T-helper 9 cell (primary cell): ENCODE data around the gene SCN4B.

Experiments
- DNase-seq: peaks from one replicate; pipeline ENCODE4 v3.0.0-alpha.2; 2020

The SCN4B gene

DNA sequence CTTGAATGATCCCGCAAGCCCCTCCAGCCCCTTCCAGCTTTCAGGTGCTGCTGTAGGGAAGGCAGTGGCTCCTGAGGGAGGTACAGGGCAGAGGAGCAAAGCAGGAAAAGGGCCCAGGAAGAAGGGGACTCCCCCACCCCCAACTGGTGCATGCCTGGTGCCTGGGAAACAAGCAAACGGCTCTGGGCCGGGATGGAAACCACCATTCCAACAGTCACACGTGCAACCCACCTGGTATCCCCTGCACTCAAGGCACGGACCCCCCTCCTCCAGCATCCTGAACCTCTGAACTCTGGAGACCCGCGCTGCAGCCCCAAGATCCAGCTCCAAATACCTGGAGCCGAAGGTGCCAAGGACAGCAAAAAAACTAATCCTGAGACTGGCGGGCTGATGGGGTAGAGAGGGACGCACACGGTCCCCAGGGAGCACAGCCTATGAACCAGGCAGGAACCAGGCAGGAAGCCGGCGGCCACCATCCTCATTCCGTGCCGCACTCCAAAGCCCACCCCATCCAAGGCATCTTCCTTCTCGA lies 537 bp downstream of the SCN4B start:
- no peak for DNase-seq

DNA sequence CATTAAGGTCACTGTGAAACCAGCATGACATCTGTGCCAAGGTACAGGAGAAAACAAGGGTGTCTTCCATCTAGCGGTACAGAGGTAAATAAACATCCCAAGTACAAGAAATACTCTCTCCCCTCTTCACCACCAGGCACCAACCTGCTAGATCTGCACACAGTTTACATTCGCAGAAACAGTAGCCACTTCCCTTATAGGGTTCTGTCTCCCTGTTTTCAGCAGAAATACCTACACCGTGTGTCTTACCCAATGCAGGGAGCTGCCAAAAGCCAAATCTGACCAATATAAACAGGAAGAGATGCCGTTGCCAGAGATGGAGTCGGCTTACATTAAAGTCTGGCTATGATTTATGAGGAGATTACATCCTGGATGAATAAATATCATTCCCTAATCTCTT lies 1.2 kb downstream of the SCN4B start:
- no peak for DNase-seq

DNA sequence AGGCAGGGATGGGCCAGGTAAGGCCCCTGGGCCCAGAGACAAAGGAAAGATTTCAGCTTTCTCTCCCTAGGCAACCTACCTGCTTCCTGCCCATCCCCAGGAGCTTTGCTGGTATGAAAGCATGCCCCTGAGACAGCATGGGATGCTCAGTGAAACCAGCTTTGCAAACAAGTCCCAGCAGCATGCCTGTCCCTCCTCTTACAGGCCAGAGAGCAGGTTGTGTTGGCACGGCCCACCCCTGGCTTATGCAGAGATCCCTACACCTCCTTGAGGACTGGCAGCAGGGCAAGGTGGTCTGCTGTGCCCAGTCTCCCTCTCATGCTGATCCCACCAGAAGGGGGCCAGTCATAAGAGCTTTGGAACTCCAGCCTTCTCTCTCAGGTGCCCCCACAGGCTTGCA lies 3.1 kb downstream of the SCN4B start:
- no peak for DNase-seq

DNA sequence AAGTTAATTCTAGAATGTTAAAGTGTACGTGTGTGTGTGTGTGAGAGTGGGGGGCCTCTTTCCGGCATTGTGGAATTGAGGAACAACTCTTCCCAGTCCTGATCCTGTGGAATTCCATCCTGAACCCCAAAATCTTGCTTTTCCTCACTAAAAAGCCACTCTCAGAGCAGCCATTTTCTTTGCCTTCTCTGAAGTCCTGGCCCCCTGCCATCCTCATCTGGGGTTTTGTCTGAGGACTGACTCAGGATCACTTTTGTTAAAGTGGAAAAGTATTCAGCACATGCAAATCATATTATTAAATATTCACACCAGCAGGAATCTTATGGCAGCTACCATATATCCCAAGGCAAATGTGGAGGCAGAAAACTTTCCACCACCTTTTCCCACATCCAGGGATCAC lies 3.8 kb downstream of the SCN4B start:
- DNase-seq: no peak

DNA sequence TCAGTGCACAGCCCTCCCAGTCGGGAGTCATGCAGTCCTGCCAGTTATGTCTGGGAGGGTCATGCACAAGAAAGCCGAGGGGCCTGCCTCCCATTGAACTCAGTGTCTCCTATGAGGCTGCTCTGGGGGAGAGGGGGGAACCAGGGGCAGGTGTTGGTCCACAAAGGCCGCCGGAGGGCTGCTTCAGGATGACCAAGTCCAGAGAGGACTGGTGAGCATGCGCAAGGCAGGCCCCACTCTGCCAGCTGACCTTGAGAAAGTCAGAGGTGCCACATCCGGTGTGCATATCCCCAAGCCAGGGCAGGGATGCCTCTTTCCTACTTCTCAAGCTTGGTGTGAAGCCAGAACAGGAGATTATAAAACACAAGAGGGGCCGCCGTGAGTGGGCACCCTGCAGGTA lies 4.4 kb downstream of the SCN4B start:
- DNase-seq: no peak

DNA sequence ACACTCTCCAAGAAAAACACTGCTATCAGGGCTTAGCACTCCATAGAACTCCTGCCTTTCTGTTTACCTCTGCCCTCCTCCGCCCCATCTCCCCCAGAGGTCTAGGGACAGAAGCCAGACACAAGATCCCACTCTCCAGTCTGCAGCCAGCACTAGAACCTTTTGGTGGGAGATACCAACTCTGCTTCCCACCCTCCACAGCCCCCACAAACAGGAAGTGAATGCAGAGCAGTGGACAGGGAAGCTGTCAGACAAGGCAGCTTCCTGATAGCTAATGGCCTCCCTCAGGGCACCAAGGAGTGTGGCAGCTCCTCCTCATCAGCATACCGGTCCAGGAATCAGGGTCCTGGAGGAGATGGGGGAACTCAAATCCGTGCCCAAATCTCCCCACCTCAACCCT lies 5.1 kb downstream of the SCN4B start:
- no peak for DNase-seq

DNA sequence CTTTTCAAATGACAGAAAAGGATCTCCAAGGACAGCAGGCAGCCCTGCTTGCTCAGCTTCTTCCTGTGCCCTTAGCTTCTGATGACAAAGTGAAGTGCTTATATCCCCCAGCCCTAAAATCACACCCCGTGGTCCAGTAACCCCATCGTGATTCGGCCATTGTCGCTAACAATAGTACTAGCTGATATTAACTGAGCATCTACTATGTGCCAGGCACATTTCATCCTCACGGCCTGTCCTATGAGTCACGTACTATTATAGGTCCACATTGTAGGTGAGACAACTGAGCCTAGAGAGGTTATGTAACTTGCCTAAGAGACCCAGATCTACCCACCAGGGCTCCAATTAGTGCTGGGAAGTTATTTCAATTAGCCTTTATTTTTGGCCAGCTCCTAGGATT lies 6.1 kb downstream of the SCN4B start:
- DNase-seq: no peak

DNA sequence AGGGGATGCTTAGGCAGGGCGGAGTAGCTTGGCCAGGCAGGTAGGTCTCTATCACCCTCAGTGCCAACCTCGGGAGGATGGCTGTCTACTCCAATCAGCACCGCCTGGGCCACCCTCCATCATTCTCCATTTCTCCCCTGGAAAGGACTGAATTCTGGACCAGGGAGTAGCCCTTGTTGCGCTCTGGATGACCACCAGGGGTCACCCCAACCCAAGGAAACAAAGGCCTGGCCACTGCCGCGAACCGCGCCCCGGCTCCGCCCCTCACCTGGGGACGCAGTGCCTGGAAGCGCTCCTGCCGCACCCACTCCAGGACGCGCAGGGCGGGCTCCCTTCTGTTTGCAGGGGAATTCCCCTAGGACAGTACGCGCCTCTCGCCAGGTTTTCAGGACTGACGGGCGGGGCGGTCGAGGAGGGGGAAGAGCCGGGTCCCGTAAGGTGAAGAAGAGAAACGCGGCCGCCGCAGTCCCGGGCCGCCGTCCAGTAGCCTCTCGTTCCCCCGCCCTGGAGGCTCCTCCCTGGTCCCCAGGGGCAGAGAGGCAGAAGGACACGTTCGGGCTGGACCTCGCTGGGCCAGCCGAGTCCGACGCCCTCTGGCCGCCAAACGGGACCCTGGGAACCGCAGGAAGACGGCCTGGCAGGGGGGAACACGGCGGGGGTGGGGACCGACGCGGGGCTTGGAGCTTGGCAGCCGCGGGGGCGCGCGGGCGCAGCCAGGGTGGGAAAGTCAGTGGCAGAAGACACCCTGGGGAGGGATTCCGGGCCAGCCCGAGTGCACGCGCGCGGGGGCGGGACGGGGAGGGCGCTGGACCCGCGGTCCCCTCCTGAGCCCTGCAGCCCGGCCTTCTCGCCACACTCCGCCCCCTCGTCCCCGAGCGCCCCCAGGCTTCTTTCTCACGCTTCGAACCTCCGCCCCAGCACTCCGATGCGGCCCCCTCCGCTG lies 7.1 kb downstream of the SCN4B start:
- peak; percentile 89 for DNase-seq

DNA sequence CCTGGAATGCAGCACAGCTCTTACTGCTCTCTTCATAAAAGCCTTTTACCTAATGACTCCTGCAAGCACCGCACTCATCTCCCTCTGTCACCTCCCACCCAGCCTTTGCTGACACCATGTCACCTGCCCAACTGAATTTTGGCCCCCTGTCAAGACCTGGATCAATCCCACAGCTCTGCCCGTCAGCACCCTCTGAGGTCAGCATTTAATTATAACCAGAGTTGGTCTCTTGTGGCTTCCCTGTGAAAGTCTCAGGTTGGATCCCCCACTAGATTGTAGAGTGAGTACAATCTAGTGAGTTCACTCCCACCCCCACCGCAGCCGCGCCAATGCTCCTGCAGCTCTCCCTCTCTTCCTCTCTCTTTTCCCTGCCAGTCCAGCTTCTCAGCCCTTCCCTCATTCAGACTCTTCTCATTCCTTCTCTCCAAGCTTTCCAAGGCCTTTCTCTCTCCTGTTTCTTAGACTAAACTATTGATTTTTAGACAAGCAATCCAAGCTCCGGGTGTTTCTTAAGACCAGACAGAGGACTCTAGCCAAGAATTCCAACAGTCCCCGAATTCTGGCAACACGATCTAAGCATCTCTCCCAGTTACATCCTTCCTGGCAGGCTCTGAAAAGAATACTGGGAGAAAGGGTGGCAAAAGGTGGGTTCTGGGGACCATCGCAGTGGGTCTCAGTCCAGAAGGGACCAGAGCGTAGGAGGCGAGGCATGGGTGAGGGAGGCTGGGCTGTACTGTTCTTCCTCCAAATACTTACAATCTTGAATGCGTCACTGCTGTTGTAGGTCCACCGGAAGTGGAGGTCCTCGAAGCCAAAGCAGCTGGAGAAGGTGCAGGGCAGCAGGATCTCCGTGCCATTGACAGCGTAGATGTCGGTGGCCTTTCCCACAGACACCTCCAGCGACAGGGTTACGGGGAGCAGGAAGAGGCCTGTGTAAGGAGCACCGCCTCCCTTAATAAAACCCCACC lies 8.0 kb downstream of the SCN4B start:
- DNase-seq: no peak

DNA sequence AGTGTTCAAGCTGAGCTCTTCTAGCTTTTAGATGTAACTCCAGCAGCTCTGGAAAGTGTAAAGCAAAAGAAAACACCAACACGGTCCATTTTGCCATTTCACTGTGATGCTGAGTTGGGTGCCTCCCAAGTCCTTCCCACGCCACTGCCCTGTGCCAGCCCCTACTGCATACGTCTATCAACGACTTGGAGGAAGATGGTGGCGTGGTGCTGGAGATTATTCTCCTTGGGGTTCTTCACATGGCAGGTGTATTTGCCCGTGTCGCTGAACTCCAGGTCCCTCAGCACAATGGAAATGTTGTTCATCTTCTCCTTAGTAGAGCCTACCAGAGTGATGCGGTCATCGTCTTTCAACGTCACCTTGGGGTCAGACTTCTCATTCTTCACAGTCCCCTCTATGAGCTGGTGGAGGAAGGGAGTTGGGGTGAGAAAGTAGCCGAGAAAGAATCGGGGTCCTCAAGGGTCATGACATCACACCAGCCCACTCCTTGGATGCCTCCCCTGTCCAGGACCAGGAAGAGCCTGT lies 8.9 kb downstream of the SCN4B start:
- DNase-seq: no peak

DNA sequence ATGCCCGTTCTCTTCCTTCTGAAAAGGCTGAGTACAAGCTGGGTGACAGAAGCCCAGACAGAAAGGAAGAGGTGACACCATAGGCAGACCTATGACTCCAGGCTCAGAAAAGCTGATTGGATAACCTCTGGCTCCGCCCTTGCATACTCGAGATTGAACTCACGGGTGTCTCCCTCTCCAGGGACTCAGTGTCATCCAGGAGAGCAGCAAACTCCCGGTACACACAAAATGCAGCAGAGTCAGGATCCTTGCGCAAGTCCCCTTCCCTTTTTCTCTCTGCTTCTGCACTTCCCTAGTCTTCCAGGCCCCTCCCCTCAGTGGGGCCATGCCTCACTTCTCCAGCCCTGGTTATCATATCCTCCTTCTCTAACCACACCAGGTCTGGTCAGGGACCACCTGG lies 9.8 kb downstream of the SCN4B start:
- no peak for DNase-seq

DNA sequence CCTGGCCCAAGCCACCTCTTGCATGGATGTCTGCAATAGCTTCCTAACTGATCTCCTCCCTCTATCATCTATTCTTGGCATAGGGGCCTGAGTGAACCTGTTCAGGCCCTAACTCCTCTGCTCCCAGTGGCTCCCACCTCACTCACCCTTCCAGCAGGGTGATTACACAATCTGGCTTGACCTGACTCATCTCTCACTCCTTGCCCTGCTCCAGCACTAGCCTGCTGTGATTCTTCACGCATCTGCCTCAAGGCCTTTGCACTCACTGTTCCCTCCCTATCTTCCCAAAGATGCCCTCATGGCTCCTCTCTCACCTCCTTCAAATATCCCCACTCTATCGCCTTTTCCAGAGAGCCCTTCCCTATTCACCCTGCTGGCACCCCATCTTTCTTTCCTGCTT lies 10.5 kb downstream of the SCN4B start:
- DNase-seq: no peak

DNA sequence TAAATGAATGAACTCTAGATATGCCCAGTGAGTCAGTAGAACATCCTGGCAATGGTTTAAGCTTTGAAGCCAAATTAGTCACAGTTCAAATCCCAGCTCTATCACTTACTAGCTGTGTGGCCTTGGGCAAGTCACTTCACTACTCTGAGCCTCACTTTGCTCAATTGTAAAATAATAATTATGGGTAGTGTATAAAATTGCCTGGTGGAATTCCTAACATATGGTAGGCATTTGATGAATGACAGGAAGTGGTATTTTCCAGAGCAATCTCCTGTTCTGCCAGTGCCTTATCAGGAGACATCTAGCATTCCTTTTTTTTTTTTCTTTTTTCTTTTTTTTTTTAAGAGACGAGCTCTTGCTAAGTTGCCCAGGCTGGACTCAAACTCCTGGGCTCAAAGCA lies 13.0 kb downstream of the SCN4B start:
- DNase-seq: no peak

DNA sequence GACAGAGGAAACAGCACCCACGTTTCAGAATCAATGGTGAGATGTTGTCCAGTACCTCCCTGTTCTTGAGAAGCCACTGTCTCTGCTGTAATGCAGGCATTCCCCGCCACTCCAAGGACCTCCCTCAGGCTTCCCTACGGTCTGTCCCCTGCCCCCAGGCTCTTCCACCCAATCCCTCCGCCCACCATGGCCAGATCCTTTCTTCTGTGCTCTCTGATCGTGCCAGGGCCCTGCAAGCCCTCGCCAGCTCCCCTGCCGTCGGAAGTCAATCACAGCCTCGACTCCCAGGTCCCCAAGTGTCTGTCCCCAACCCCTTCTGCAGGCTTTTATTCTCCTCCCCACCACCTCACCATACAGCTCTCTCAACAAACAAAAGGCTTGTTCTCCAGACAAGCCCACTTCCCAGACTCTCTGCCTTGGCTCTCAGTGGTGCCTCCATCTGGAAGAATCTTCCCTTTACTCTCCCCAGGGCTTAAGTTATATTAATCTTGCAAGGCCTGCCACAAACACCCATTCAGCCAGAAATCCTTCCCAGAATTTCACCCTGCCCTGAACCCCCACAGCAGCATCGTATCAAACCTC lies 13.7 kb downstream of the SCN4B start:
- no peak for DNase-seq

DNA sequence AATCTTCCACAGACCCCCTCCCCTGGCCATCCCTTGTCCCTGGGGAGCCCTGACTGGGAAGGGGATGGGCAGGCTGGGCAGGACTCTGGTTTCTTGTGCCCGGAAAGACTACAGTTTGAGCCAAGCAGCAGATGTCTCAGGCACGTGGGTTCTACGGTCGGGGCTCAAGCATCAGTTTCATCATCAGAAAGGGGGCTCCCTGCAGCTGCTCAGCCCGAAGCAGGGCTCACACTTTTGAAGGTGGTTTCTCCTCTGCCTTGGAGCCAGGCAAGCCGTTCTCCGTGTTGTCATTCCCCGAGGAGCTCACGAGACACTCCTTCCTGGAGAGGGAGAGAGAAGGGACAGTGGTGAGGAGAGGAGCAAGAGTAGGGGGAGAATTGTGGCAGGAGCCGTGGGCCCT lies 15.8 kb downstream of the SCN4B start:
- DNase-seq: no peak

DNA sequence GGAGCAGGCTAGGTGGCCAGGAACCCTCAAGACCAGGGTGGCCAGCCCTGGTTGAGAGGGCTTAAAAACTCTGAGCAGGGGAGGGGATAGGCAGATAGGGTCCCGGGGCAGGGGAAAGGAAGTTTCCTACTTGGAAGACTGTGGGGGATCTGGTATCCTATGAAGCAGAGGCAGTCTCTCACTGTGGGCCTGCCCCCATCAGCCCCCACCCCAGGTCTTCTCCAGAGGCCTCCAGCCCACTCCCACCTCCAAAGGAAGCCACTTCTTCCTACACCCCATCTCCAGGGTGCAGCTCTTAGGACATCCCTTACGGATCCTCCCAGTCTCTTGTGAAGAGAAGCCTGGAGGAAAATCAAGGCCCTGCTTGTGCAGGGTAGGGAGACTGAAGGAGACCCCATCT lies 16.3 kb downstream of the SCN4B start:
- no peak for DNase-seq

DNA sequence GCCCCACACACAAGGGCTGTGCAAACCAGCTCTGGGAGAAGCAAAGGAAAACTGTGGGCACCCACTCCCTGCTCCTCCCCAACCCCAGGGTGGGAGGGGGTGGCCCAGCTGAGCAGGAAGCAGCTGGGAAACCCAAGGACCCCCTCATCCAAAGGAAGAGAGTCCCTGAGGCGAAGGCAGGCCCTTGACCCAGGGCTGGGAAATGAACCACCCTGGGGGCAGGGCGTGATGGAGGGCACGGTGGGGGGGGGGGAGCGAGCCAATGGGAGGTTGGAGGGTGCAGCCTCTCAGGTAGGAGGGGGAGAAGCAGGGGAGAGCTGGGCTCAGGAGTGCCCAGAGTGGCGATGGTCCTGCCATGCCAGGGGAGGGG lies 16.8 kb downstream of the SCN4B start:
- DNase-seq: no peak

DNA sequence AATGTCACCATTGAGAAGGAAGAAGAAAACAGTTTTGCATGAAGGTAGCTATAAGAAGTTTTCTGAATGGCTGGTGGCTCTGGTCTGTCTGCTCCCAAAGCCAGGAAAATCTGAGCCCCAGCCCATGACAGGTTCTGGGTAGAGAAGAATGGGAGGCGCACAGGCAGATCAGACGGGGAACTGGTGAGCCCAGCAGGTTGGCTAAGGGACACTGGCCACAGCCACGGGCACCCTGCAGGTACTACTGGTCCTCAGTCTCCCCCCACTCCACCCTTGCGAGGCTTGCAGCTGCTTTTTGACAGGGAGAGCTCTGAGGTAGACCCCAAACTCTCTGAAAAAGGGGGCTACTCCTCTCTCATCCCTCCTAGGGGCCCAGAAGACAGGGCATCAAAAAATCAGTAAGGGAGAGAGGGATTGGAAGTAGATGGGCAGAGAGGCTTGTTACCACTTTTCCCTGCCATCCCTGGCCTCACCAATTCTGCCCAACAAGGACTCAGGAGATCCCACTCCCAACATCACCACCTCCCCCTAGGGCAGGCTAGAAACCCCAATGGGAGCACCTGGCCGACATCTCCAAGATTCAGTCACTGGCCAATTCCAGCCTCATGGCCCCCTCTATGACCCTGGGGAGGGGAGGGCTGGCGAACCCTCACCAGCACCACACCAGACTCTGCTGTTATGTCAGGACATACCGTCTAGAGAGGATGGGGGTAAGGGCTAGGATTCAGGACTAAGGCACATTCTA lies 17.4 kb downstream of the SCN4B start:
- DNase-seq: no peak

DNA sequence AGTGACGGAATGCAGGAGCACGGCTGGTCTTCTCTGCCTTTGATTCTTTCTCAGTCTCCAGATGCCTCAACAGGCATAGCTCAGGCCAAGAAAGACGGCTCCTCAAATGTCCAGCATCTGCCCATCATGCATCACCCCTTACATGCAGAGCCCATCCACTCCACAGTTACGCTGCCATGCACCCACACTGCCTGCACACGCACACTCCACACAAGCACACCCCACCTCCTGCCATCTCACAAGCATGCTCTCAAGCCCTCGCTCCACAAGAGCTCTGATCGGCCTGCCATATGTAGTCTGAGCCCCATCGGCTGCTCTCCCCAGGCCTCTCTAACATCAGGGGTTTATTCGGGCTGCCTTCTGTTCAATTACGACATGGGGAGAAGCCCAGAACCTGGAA lies 18.8 kb downstream of the SCN4B start:
- no peak for DNase-seq

DNA sequence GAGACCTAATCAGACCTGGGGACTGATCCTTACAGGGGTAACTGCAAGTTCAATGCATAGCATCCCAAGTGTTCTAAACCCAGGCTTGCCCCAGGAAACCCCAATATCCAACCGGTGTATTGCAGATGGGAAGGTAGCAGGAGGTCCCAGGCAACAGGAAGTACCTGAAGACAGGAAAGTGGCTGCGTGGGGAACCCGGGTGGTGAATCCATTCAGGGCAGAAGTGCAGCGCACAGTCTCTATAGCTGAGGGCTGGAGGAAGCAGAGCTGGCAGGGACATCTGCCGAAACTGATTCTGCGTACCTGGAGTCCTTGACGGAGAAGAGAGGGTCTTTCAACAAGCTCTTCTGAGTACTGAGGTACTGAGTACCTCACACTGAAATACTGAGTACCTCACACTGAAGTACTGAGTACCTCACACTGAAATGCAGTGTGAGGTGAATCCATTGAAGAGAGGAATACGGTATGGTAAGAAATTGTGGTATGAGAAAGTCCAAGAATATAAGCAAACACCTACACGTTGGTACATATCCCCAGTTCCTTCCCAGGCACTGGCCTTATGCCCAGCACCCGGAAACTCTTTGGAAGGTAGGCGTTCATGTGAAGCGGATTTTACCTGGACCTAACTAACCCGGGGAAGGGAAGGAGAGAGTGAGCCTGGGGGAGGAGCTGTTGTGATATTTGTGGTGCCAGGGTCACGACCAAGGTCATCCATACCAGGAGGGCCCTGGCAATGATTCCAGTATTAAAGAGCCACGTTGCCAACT lies 20.1 kb downstream of the SCN4B start:
- DNase-seq: no peak

DNA sequence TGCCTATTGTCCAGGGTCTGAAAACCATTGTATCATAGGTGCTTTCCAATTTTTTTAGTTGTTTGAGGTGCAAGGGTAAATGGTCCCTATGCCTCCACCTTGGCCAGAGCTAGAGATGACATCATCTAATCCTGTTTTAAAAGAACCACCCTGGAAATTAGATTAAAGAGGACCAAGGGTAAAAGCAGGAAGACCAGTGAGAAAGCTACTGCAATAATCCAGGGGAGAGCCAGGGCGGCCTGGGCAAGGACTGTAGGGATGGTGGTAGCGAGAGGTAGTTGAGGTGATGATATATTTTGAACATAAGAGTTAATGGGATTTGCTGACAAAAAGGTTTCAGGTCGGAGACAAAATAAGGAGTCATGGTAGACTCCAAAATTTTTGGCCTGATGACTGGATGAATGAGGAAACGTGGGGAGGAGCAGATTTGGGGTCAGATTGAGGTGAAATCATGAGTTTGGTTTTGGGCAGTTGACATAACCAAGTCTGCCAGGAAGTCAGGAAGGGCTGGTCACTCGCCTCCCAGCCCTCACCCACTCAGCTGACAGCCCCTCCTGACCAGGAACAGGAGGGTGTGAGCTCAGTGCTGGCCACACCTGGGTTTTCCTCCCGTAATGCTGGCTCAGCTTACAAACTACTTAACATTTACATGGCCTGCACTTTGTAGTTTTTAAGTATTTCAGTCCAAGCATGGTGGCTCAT lies 23.0 kb downstream of the SCN4B start:
- no peak for DNase-seq
